HG02970 (cell line): Measurements from ENCODE around the gene KIFC3.
"Not testable (repeated sequence)": the region's sequence is repeated elsewhere in the genome, so short reads cannot be mapped to it uniquely, and the experiment has no call there.

Experiments used
- ATAC-seq: cut with Tn5 transposase; IDR thresholded peaks from one replicate; pipeline ENCODE4 v1.9.1; 2021; ENCODE audit warnings: mild to moderate bottlenecking, moderate library complexity, moderate number of reproducible peaks; ENCODE audit not compliant: unreplicated experiment, low FRiP score

The KIFC3 gene

DNA sequence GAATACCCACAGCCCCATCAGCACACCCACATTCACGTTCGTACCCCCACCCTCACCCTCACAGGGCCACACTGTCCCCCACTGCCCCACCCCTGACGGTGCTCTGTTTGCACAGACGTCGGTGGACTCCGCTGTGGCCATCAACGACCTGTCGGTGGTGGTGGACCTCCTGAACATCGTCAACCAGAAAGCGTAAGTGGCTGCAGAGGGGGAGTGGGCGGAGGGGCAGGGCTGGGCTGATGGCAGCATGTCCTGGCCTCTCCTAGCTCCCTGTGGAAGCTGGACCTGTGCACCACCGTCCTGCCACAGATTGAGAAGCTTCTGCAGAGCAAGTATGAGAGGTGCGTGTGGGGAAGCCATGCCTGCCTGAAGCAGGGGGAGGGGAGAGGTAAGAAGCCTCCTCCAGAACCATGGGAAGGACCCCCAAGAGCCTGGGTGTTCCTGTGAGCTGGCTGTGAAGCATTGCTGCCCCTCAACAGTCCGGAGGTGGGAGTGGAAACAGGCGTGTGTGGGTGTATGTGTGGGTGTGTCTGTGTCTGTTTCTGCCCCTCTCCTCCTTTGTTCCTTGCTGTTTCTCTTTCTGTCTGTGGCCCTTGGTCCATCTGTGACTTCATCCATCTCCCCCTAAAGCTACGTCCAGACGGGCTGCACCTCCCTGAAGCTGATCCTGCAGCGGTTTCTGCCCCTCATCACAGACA is 46.4 kb downstream of the KIFC3 start:
- no peak for ATAC-seq

DNA sequence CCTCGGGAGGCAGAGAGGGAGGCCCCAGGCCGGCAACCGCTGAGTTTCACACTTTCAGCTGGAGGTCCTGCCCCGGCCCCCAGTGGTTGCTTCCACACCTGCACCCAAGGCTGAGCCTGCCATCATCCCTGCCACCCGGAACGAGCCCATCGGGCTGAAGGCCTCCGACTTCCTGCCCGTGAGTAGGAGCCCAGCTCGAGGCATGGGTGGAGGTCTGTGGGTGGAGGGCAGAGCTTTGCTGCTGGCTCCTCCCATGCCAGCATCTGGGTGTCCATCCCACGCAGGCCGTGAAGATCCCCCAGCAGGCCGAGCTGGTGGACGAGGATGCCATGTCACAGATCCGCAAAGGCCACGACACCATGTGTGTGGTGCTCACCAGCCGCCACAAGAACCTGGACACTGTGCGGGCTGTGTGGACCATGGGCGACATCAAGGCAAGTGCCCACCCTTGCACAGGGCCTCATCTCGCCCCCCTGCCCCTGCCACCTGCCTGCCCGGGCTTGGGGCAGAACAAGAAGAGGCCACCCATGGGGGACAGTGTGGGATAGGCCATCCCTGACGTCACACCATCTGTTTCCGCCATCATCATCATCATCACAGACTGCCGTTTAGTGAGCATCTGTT is 47.1 kb downstream of the KIFC3 start:
- ATAC-seq = no peak

DNA sequence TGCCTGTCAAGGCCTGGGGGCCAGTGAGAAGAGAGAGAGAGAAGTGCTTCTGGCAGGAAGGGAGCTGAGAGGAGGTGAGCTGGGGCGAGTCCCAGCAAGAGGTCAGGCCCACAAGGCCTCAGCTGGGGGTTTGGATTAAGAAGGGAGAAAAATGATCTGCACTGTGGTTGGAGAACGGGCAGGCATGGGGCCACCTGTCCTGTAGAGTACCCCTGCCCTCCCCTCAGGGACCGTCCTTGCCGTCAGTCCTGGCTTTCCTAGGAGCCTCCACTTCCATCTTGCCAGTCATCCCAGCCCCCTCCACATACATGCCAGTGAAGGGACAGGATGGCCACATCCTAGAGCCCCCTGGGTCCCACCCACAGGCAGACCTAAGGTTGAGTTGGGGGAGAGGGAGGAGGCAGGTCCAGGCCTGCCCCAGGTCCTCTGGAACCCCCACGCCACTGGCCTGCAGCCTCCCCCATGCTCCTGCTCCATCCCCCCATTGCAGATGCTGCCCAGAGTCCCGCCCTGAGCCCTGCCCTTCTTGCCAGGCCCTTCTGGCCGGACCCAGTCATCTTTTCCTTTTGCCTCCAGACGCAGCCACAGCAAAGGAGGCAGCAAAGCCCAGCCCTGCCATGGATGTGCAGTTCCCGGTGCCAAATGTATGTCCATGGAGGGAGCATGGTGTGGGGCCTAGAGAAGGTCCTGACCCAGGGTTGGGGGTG is 47.8 kb downstream of the KIFC3 start:
- no peak for ATAC-seq

DNA sequence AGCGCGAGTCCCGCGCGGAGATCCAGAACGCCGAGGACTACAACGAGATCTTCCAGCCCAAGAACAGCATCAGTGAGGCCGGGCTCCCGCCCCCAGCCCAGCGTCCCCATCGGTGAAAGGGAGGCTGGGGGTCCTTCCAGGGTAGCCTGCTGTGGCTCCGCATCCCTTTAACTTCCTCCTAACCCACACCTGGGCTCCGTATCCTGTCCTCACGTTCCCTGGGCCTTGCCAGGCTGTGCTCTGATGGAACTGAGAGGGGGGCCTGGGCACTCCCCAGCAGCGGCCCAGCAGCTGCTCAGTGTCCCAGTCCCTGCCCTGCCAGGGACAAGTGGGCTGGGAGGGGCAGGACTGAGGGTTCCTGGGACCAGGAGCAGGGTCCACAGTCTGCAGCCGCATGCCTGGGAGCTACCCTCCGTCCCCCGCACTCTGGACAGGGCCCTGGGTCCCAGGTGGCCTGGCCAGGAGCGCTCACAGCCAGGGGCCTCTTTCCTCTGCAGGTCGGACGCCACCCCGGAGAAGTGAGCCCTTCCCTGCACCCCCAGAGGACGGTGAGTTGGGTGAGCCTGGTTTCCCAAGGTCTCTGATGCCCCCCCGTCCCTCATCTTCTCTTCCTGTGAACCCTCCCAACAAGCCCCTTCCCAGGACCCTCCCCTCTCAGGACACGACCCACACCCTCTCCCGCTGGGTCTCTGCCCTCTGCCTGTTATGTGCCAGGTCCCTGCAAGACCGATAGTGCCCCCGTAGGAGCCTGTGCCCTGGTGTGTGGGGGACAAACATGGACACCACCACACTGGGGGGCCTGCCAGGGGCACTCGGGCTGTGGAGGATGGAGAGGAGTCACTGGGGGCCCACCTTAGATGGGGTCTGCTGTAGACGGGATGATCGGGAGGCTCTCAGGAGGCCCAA is 48.6 kb downstream of the KIFC3 start:
- ATAC-seq = no peak

DNA sequence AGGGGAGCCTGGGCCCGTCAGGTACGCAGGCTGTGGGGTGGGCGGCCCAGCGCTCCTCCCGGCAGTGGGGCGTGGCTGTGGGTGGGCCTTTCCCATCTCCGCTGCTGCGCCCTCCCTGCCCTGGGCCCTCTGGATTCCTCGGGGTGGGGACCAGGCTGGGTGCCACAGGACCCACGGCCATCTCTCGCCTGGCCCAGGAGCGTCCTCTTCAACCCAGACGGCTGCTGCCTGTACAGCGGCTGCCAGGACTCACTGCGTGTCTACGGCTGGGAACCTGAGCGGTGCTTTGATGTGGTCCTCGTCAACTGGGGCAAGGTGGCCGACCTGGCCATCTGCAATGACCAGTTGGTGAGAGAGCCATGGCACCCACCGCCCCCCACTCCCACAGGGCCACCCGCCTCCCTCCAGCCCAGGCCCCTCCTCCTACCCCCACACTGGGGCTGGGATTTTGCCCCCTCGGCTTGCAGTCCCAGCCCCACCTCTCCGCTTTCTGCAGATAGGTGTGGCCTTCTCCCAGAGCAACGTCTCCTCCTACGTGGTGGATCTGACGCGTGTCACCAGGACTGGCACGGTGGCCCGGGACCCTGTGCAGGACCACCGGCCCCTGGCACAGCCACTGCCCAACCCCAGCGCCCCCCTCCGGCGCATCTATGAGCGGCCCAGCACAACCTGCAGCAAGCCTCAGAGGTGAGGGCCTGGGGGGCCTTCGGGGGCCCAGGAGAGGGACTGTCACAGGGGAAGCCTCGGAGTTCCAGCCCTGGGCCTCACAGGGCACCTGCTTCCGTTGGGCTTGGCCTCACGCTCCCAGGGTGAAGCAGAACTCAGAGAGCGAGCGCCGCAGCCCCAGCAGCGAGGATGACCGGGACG is 49.5 kb downstream of the KIFC3 start:
- ATAC-seq = no peak

DNA sequence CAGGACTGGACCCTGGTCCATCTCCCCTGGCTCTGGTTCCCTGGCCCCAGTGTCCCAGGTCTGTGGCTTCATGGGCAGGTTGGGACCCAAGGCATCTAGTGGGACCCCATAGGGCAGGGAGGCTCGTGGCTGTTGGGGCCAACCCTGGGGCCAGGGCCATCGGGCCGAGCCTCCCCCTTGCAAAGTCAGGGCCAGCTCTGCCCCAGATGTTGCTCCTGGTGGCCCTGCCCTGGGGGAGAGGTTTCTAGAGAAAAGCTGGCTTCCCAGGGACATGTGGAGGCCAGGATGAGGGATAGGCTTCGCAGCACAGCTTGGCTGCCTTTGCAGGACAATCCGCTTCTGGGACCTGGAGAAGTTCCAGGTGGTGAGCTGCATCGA is 50.1 kb downstream of the KIFC3 start:
- no peak for ATAC-seq

DNA sequence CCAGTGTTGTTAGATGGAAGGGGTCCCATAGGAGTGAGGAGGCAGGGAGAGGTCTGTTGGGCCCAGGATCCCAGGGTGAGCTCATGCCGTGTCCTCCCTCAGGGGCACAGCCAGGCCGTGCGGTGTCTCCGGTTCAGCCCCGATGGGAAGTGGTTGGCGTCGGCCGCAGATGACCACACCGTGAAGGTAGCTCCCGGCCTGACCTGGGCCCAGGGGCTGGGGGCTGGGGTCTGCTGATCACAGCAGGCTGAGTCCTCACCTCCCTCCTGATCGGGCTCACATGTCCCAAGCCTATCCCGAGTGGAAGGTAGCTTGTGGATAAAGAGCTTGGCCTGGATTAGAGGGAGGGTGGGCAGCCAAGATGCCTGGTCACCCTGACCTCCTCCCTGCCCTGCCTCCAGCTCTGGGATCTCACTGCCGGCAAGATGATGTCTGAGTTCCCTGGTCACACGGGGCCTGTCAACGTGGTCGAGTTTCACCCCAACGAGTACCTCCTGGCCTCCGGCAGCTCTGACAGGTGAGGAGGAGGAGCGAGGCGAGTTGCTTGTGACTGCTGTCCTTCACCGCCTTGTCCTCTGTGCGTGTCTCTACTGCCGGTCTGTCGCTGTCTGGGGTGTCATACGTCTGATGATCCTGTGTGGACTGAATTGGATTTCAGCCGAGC is 50.6 kb downstream of the KIFC3 start:
- ATAC-seq = no peak

DNA sequence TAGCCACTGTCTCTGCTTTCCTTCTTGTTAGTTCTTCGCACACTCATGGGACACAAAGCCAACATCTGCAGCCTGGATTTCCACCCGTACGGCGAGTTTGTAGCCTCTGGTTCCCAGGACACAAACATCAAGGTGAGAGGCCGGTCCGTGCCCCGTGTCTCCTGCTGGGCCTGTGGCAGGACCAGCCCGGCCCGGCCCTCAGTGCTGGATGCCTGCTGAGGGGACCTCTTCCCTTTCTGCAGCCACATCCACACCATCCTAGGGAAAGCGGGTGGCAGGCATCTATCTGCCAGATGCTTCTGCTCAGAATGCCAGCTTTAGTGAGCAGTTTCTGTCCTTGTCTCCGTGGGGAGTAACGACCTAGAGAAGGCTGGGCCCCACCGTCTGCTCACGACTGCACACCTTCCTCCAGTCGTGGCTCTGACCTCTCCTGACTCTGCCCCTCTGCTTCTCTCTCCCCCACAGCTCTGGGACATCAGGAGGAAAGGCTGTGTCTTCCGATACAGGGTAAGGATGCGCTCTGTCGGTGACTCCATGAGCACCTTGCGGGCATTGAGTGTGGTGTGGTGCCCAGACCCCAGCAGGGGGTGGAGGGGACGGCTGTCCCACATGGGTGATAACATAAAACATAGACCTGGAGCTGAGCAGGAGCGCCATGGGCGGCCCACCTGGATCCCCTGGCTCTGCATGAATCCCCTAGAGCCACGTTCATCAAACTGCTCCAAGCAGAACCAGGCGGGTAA is 51.3 kb downstream of the KIFC3 start:
- ATAC-seq = no peak

DNA sequence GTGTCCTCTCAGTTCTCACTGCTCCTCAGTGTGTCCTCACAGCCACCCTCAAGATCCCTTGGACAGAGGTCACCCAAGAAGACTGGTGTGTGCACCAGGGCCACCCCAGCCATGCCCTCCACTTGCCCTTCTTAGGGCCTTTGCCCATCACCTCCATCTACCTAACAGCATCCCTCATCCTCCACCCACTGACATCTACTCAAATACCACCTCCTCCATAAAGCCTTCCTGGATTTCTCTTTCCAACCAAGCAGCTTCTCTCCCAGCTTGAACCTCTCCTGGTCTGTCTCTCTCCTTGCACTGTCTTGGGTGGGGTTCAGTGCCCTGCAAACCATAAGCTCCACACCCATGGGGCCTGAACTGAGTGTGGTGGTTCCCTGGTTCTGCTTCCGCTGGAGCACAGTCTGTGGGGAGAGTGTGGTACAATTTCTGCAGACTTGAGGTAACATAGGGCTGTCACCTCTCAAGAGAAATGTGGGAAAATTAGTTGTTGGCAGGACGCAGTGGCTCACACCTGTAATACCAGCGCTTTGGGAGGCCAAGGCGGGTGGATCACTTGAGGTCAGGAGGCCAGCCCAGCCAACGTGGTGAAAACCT is 52.3 kb downstream of the KIFC3 start:
- ATAC-seq = no peak

DNA sequence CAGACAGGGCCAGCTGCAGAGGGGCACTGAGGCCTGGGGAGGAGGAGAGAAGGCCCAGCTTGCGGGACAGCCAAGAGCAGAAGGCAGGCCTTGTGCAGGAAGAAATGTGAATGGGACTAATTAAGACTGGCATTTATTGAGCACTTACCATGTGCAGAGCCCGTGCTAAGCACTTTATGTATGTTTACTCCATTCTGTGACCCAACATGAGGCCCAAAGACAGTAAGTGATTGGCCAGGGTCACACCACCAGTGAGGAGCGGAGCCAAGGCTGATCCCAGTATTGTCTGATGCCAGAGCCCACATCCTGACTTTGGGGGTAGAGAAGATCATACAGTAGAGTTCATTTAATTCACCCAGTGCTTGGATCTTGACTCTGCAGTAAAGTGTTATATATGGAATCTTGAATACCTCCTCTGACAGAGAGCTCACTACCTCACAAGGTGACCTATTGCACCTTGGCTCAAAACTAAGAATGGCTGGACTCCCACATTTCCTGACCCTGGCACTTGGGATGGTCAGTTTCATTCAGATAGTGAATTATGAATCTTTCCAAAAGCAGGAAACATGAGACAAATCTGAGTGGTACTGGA is 53.1 kb downstream of the KIFC3 start:
- ATAC-seq = no peak

DNA sequence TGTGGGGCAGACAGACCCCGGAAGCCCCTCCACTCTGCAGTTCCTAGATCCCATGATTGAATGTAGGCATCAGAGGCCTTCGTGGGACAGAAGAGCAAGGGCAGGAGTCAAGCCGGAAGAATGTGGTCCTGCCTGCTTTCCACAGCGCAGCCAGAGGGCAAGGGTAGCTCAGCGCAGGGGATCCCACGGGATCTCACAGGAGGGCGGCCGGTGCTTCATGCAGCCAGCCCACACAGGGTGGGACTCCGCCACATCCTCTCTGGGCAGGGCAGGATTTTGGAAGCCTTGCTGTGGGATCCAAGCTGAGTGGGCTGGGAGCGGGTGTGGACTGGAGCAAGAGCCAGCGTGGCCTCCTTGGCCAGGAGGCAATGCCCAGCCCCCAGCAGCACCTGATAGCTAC is 53.7 kb downstream of the KIFC3 start:
- no peak for ATAC-seq

DNA sequence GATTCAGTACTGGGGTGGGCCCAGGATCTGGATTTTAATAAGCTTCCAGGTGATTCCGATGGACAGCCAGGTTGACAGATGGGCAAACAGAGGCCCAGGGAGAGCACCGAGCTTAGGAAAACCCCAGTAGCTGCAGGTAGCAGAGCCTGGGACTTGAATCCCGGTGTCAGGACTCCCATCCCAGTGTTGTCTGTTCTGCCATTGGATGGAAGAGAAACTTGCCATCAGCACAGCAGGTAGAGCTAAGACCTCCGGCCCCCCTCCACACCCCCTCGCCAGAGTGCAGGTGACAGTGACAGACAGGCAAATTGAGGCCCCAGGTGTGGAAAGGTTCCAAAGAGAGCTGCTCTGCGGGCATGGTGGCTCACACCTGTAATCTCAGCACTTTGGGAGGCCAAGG is 54.3 kb downstream of the KIFC3 start:
- no peak for ATAC-seq

DNA sequence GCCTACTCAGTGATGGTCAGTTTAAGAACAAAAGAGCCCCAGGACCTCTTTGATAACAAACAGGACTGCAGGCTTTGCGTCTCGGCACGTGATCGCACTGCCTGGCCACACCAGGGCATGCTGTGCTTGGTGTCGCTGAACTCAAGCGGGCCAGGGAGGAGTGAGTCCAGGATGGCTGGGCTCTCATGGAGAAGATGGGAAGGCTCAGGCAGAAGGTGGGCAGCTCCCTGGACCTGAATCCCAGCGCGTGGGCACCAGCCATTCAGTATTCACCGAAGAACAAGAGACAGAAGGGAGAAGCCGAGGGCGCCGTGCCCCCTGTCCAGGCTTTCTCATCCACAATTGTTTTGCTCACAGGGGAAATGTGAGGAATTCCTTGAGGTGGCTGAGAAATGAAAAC is 54.8 kb downstream of the KIFC3 start:
- ATAC-seq = no peak

DNA sequence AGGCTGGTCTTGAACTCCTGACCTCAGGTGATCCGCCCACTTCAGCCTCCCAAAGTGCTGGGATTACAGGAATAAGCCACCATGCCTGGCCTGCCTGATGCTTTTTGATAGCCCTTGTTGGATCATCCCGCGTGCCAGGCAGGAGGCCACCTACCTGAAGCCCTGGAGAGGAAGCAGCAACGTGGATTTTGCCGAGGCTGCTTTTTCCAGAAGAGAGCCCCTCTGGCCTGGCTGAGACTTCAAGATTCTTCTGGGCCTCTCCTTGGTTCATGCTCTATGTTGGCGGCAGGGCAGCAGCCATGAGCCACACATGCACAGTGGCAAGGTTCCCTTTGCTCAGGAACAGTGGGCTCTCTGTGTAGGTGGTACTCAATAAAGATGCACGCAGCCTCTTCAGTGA is 55.2 kb downstream of the KIFC3 start:
- ATAC-seq = no peak

DNA sequence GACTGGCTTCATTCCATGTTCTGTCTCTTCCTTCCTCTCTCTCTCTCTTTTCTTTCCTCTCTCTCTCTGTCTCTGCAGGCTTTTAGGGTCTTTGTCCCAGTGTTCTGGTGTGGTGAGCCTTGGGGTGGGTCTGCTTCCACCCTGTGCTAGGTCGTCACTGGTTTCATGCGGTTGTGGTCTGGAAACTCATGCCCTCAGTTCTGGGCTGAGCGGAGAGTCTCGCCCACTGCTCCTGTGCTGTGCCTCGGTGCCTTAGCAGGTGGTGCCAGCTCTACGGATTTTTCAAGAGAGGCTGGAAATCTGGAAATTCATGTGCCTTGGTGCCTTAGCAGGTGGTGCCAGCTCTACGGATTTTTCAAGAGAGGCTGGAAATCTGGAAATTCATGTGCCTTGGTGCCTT is 56.0 kb downstream of the KIFC3 start:
- ATAC-seq = not testable (repeated sequence)

DNA sequence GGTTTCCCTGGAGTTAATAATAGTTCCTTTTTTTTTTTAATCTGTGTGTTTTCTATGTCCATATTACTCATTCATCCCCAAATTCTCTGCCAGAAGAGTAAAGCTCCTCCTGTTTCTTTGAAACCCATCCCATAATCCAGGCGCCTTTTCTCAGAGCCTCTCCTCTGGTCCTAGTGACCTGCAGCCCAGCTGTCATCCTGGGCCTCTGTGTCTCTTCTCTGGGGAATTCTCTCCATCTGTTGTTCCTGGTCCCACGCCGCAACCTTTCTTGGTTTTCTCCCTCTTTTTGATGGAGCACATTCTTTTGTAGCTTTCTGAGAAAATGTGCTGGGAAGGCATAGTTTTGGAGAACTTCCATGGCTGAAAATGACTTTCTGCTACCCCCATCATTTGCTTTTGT is 56.5 kb downstream of the KIFC3 start:
- no peak for ATAC-seq

DNA sequence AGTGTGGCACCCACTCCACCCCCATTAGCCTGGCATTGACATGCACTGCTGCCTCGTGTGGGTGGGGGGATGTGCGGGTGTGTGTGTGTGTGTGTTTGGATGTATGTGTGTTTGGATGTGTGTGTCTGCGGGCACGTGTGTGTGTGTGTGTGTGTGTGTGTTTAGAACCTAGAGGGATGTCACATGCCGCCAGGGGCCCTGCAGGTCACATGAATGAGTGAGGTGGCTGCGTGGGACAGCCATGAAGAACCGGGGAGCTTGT is 57.7 kb downstream of the KIFC3 start:
- no peak for ATAC-seq

DNA sequence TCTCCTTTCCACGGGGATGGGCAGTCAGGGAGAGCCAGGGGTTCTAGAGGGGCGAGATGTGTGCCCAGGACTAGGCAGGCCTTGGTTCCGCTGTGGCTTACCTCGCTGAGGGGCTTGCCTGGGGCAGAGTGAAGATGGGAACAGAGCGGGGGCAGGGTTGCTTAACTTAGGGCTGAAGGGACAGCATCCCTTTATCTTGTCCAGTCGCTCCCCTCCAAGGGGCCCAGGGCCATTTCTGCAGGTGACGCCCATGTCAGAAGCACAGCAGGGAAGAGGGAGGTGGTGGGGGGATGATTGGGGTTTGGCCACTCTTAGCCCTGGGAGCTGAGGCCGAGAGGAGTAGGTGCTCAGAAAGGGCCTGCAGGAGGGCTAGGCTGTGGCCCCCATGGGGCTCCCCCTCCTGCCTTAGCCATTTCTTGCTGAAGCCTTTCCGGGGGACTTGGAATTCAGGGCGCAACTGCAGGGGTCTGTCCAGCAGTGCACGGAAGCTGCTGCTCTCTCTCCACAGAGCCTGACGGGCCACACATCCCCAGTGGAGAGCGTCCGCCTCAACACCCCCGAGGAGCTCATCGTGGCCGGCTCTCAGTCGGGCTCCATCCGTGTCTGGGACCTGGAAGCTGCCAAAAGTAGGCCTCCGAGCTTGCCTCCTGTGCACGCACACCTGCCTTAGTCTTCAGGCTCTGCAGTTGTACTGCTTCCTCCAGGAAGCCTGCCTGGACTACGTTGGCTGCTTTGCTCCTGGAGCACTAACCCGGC is 58.2 kb downstream of the KIFC3 start:
- ATAC-seq = no peak
